Islet precursor cell (in vitro differentiated cells): Measurements from ENCODE around the gene FBXL15.

Experiments used
- DNase-seq: peaks from one replicate; pipeline ENCODE4 v3.0.0-alpha.2; 2018

Gene FBXL15

DNA sequence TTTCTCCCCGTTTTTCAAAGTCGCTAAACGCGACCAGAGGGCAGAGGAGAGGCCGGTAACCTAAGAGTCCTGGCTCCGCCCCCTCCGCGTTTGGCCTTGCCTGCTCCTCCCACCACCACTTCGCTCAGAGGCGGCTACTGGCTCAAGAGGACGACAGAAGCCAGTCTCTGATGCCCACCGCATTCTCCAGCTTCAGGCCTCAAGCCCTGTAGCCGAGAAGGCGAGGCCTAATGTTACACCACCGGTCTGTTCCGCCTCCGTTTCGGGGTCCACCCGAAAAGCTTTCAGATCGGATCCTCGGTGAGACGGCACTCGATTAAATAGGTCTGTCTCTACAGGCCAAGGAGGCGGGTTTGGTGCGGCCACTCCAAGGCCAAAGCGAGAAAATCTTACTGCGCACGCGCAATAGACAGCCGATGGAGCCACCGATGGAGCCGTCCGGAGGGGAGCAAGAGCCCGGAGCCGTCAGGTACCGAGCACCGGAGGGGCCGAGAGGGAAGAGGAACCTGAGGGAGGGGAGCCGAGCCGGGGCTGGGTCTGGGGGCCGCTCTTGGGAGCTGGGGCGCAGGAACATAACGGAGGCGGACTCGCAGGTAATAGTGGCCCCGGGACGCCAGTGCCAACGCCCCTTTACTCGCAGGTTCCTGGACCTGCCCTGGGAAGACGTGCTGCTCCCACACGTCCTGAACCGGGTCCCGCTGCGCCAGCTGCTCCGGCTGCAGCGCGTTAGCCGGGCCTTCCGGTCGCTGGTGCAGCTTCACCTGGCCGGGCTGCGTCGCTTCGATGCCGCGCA, at the start of gene FBXL15:
Gene FBXL15 (plus strand): TSS at position 123 of the 793 bp plus-strand sequence. CDS start 294 bp downstream, at position 417.
- peak; percentile 98 for DNase-seq

- no peak for DNase-seq
These were observed 49.3 kb upstream of the FBXL15 start for GRCh38 chr10:102371295-102371694.

DNA sequence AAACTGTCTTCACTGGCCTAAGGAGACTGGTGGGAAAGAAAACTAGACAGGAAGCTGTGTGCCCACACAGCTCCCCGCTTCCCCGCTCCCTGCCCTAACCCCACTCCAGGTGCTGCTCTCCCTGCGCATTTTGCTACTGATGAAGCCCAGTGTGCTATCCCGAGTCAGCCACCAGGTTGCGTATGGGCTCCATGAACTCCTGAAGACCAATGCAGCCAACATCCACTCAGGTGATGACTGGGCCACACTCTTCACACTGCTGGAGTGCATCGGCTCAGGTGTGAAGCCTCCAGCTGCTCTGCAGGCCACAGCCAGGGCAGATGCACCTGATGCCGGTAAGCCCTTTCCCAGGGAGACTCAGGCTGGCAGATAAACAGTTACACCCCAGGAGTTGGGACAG, 45.4 kb upstream of the FBXL15 start:
- no peak for DNase-seq

DNA sequence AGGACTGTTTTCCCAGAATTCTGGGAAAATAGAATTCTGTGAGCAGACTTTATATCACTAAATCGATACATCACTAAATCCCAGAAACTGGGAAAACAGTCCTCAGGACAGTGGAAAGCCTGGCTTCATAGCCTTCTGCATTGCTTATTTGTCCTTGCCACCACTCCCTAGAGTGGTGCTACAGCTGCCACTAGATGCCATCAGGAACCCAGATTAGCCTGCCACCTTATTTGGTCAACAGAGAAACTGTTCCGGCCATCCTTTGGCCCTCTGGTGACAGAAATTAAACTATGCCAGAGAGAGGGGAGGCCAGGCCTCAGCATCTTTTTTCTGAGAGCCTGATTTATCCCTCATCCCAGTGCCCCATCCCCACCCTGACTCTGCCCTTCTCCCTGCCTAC, 44.8 kb upstream of the FBXL15 start:
- DNase-seq, result no peak

DNA sequence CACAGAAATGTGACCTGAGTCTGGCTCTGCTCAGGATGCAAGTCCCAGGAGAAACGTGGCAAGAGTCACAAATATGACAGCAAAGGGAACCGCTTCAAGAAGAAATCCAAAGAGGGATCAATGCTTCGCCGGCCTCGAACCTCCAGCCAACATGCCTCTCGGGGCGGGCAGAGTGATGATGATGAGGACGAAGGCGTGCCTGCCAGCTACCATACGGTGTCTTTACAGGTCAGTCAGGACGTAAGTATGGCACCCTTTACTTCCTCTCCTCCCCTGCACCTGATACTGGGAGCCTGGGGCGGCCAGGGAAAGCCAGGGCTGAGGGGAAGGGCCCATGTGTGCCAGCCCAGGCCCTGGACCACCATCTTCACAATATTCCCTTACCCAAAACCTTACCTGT, 43.7 kb upstream of the FBXL15 start:
- no peak for DNase-seq

DNA sequence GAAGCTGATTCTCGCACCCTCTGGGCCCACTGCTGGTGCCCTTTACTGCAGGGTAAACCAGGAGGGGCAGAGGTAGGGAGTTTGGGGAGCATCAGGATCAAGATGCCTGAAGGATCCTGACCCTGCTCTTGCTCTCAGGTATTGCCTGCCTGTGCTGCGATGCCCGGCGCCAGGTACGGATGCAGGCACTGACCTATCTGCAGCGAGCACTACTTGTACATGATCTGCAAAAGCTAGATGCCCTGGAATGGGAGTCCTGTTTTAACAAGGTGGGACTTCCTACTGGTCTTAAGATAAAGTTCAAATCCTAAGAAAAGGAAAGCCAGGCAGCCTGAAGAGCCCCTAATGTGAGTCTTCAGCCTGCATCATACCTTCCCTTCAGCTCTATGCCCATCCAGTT, 41.3 kb upstream of the FBXL15 start:
- DNase-seq, result no peak

DNA sequence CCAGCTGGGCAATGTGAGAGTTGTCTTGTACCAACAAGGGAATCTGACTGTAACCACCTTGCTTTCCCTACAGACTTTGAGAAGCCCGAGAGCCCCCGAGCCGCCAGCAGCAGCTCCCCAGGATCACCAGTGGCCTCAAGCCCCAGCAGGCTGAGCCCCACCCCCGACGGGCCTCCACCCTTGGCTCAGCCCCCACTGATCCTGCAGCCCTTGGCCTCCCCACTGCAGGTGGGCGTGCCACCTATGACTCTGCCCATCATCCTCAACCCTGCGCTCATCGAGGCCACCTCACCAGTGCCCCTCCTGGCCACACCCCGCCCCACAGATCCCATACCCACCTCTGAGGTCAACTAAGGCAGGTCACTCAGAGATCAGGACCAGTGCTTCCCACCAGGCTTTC, 38.7 kb upstream of the FBXL15 start:
- no peak for DNase-seq

GRCh38 chr10:102382871-102383270, 37.8 kb upstream of the FBXL15 start:
- no peak for DNase-seq

DNA sequence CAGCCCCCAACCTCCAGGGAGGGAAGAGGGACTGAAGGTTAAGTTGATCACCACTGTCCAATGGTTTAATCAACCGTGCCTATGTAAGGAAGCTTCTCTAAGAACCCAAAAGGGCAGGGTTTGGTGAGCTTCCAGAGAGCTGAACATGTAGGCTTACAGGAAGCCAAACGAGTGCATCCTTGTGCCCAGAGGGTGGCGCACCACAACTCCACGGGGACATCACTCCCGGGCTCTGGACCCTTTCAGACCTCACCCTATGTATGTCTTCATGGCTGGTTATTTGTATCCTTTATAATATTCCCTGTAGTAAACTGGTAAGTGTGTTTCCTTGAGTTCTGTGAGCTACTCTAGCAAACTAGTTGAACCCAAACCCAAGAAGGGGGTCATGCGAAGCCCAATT, 36.6 kb upstream of the FBXL15 start:
- peak; percentile 65 for DNase-seq

DNA sequence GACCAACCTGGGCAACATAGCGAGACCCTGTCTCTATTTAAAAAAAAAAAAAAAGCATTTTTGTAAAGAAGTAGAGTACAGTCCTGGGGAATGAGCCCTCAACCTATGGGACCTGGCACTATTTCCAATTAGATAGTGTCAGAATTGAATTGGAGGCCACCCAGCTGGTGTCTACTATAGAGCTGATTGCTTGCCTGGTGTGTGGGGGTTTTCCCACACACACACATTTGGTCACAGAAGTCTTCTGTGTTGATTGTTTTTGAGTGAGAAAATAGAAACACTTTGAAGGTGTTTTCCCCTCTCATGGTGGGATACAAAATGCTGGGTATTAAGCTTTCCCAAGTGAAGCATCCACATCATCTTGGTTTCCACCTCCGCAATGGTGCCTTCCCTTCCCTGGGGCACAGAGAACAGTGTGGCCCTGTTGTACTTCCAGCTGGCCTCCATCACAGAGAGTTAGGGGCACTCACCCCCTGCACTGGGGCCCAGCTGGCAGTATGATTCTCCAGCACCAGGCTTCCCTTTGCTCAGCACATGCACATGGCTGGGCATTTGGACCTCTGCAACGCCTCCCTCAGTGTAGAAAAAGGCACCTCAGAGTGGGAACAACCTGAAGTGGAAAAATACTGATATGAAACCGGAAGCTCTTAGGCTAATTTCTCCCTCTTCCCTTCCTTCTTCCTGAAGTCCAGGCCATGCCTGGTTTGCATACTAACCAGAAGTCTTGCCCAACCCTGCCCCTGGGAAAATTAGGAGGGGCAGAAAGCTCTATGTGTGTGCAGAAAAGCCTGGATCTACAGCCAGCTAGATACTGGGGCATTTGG, 35.8 kb upstream of the FBXL15 start:
- no peak for DNase-seq

DNA sequence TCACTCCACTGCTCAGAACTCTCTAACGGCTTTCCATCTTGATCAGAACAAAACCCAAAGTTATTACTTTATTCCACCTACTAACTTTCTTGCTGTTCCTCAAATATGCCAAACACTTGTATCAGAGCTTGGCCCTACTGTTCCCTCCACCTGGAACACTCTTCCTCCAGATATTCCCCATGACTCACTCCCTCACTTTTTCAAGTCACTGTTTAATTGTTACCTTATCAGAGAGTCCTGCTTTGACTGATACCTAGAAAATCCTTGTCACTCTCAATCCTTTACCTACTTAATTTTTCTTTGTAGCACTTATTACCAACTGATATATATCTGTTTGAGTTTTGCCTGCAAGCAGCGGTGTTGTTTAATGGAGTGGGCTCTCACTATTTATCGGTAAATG, 30.7 kb upstream of the FBXL15 start:
- DNase-seq, result no peak

GRCh38 chr10:102392306-102392705, 28.3 kb upstream of the FBXL15 start:
- DNase-seq, result no peak

- no peak for DNase-seq
These were observed 27.1 kb upstream of the FBXL15 start for GRCh38 chr10:102393411-102394078.

DNA sequence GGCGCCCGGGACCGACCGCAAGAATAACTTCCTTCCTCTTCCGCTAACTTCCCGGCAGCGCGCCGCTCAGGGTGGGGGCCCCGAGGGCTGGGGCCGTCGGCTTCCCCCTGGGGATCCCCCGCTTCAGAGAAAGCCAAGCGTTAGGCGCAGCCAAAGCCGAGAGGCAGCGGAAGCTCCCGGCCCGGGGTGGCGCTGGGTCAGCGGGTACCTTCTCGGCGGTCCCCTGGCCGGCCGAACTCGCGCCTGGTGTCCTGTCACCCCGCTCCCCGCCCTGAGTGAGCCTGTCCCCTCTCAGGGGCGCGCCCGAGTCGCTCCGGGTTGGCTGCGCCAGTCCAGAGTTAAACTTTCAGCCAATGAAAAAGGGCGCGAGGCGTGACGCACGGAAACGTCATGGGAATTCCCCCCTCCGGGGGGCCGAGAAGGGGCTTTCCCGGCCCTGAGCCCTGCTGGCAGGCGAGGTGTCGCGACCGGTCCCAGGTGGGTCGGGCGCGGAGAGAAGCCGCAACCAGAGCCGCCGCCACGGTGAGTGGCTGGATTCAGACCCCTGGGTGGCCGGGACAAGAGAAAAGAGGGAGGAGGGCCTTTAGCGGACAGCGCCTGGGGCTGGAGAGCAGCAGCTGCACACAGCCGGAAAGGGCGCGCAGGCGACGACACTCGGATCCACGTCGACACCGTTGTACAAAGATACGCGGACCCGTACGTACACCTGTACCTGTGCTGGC, 26.4 kb upstream of the FBXL15 start:
- peak; percentile 95 for DNase-seq

DNA sequence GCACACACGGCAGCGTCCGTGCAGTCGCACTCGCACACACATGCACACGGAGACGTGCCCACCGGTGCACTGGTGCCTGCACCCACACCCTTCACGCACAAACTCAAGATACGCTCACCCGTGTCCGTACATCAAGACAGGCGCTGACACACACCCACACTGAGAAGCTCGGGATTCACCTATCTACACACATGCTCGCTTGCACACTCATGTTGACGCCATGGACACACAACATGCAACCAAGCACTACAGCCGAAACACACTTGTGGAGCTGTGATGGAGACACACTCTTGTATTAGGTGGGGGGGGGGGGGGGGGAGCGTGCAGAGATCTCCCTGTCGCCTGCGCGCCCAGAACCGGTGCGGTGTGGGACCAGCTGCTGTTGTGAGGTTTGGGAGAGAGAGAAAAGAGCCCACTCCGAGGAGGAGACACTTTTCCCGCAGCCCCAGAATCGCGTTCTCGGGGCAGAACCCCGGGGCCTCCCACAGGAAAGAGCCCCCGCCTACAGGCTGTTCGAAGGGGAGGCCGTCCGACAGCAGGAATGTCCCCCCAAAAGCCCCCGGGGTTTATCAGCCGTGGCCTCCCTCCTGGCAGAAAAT, 25.7 kb upstream of the FBXL15 start:
- DNase-seq, result no peak

- peak; percentile 94 for DNase-seq
These were observed 25.0 kb upstream of the FBXL15 start, which contains the start of gene NFKB2 for GRCh38 chr10:102395400-102396316. NFKB2 (plus strand) TSS chr10:102395705; CDS start chr10:102395960, 255 bp downstream.

DNA sequence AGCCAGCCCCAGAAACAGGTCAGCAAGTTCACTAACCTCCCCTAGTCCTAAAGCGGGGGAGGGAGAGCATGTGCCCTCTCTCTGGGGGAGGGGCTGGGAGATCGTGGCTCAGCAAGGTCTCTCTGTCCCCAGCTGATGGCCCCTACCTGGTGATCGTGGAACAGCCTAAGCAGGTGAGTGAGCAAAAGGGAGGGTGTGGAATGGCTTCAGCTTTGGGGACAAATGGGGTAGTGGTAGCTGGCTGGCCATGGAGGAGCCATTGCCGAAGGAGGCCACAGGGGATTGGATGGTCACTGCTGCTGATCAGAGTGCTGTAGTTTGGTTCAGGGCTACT, 24.4 kb upstream of the FBXL15 start:
- no peak for DNase-seq

DNA sequence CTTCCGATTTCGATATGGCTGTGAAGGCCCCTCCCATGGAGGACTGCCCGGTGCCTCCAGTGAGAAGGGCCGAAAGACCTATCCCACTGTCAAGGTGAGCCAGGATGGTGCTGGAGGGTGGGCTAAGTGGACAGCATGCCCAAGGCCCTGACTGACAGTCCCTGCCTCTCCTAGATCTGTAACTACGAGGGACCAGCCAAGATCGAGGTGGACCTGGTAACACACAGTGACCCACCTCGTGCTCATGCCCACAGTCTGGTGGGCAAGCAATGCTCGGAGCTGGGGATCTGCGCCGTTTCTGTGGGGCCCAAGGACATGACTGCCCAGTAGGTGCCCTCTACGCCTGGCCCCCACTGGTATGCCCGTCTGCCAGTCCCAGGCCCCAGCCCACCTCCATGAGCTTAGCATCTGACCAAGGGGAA, 23.9 kb upstream of the FBXL15 start:
- no peak for DNase-seq

DNA sequence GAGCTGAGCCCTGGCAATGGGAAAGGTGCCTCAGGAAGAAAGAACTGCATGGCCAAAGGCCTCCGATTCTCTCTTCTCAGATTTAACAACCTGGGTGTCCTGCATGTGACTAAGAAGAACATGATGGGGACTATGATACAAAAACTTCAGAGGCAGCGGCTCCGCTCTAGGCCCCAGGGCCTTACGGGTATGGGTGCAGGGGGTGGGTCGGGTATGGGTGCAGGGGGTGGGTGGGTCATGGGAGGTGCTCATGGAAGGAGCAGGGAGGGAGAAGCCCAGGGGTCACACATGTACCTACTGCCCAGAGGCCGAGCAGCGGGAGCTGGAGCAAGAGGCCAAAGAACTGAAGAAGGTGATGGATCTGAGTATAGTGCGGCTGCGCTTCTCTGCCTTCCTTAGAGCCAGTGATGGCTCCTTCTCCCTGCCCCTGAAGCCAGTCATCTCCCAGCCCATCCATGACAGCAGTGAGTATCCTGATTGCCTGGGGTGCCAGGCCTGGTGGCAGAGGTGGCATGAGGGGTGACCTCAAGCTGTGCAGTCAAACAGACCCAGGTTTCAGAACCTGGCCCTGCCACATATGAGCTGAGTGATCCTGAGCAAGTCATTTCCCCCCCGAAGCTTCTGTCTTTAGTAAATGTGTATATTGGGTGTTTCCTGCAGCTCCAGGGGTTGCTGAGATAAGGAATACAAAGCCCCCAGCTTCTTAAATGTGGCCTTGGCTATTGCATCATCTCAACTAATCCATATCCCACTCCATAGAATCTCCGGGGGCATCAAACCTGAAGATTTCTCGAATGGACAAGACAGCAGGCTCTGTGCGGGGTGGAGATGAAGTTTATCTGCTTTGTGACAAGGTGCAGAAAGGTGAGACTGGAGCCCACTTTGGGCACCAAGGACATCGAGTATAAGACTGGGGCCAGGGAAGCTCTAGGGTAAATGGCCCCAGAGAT, 23.1 kb upstream of the FBXL15 start:
- no peak for DNase-seq
